ENCODE measurements around the gene NRXN3.

DNA sequence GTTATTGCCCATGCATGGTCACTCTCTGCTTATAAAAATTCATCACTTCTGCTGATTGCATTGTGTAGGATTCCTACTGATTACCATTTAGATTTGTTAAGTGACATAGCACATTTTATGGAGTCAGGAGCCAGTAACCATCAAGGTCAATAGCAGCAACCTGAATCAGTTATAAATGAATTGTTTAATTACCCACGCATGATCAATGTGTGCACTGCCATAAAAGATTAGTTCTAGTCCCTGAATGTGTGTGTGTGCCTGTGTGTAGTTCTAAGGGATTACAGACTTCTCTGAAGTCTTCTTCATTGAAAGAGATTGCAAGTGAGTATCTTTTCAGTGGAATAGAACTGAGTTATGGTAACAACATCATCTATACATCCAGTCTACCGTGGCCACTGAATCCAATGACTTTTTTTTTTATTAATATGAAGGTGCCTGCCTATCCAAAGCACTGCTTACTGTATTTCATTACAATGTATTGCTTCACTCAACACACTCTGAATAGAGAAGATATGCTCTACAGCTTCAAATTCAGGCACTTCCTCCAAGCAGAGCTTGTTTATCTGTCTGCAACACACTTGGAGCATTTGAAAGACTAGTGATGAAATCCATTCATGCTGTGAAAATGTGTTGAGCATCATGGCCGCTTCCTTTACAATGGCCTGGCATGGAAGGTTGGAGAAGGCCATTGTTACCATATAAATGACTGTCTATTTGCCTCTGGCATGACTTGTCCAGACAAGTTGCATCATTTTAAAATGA, 1659.4 kb downstream of the NRXN3 start:
- TF ChIP-seq, protein P1, sequence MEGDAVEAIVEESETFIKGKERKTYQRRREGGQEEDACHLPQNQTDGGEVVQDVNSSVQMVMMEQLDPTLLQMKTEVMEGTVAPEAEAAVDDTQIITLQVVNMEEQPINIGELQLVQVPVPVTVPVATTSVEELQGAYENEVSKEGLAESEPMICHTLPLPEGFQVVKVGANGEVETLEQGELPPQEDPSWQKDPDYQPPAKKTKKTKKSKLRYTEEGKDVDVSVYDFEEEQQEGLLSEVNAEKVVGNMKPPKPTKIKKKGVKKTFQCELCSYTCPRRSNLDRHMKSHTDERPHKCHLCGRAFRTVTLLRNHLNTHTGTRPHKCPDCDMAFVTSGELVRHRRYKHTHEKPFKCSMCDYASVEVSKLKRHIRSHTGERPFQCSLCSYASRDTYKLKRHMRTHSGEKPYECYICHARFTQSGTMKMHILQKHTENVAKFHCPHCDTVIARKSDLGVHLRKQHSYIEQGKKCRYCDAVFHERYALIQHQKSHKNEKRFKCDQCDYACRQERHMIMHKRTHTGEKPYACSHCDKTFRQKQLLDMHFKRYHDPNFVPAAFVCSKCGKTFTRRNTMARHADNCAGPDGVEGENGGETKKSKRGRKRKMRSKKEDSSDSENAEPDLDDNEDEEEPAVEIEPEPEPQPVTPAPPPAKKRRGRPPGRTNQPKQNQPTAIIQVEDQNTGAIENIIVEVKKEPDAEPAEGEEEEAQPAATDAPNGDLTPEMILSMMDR (conservative IDR thresholded peaks at IDR 0.05 in 1 of 2, IDR thresholded peaks at IDR 0.05 in 1 of 2; ENCODE audit: low read depth in 1 of 2, low read length in 2 of 2), result no peak
- no peak for TF ChIP-seq EZH2 (IDR thresholded peaks at IDR 0.05; ENCODE audit: low read length, missing control alignments)

Measured in fibroblast of lung (primary cell).